Sigmoid colon (tissue), 7 donors: ENCODE results near the gene CRB3. TPM values are rescaled to one million over a fixed set of nuclear protein-coding genes. Genes with fewer than 3 reads are reported as not detected.

Experiments
- DNase-seq: peaks from one replicate; pipeline ENCODE4 v3.0.0-alpha.2; 2019
- H3K27ac ChIP-seq, 4 donors: fragments of 200-600 bp; sonication (generic); one replicate each; pipeline ENCODE4 v1.5.1; 2016 to 2019; ENCODE audit warnings: mild to moderate bottlenecking in 1 of 4
- H3K27me3 ChIP-seq, 3 donors: fragments of 200-600 bp; sonication (generic); one replicate each; pipeline ENCODE4 v1.5.1; 2019; ENCODE audit warnings: mild to moderate bottlenecking in 1 of 3
- H3K36me3 ChIP-seq, 4 donors: fragments of 200-600 bp; sonication (generic); one replicate each; pipeline ENCODE4 v1.5.1; 2016 to 2019
- H3K4me1 ChIP-seq, 4 donors: fragments of 200-600 bp; sonication (generic); one replicate each; pipeline ENCODE4 v1.5.1; 2017 to 2019
- H3K4me3 ChIP-seq, 4 donors: fragments of 200-600 bp; sonication (generic); one replicate each; pipeline ENCODE4 v1.5.1; 2017 to 2019; ENCODE audit warnings: mild to moderate bottlenecking in 2 of 4, moderate library complexity in 1 of 4
- H3K9me3 ChIP-seq, 4 donors: fragments of 200-600 bp in 3 of 4; sonication (generic) in 3 of 4; one replicate each; pipeline versions ENCODE4 v1.5.1 to v1.6.1; 2013 to 2019
- CTCF ChIP-seq, 4 experiments: fragments of 450-650 bp in 3 of 4; fragments of 200-600 bp in 1 of 4; IDR thresholded peaks; one replicate each; pipeline ENCODE4 v1.5.1; 2016 to 2019; ENCODE audit warnings: antibody characterized with exemption in 4 of 4, mild to moderate bottlenecking in 3 of 4, moderate library complexity in 2 of 4
- EP300 ChIP-seq, 4 donors: sonication (generic); formaldehyde crosslinking; IDR thresholded peaks; one replicate each; pipeline ENCODE4 v1.6.1; 2017; ENCODE audit warnings: antibody characterized with exemption in 4 of 4
- POLR2A ChIP-seq, 2 donors: fragments of 450-650 bp; IDR thresholded peaks; one replicate each; pipeline ENCODE4 v1.6.1; 2016; ENCODE audit warnings: antibody characterized with exemption in 2 of 2, mild to moderate bottlenecking in 2 of 2, moderate library complexity in 2 of 2
- POLR2AphosphoS5 ChIP-seq, 4 donors: sonication (generic); formaldehyde crosslinking; IDR thresholded peaks; one replicate each; pipeline ENCODE4 v1.6.1; 2017; ENCODE audit warnings: antibody characterized with exemption in 4 of 4
- WGBS, 2 donors: extraction: QIAGEN DNeasy Blood & Tissue Kit; methylation state at CpG; one replicate each; pipeline ENCODE4 v1.1.7; 2013; 5-methylcytosine and 5-hydroxymethylcytosine counted together
- intact Hi-C: fragments of 100-400 bp; cut with DNase I; formaldehyde crosslinking; loops from one replicate; pipeline ENCODE4 v1.15.1; 2023
- polyA plus RNA-seq, 3 donors: library from polyadenylated mRNA; stranded (reverse); fragments of 200-250 nt; gene quantifications; one replicate each; pipeline ENCODE4 v1.2.3, GENCODE V29; 2013
- total RNA-seq, 4 donors: library from RNA; depleted of rRNA; stranded (reverse); fragments of >200 nt; gene quantifications; one replicate each; pipeline ENCODE4 v1.1.0, GENCODE V29; 2016
- donor health status: healthy with polysubstance abuse.
- donor health status: Bipolar disorder and iron deficiency.
- donor health status: healthy.

The CRB3 gene
- total and polyA plus RNA-seq, 7 donors, result 0.36 to 202 (median 35.9) TPM; not detected in 1

- Histone ChIP-seq H3K4me3 (peak overlapping the region; percentile 70 to 85 (median 78)), H3K36me3 (peaks cover 12 to 37% (median 22%) of the 10 kb centered on the region in 4 donors), H3K27me3 (peaks cover 2 to 12% (median 3%) of the 10 kb centered on the region in 3 donors), H3K4me1 (peaks cover 0 to 24% (median 18%) of the 10 kb centered on the region in 4 donors), H3K9me3 (peaks cover 0 to 11% (median 4%) of the 10 kb centered on the region in 4 donors), H3K27ac (peak overlapping the region; percentile 83 to 93 (median 88))
- DNase-seq, result no peak
- WGBS, 2 donors, result 37 to 53% methylated on average over 16 of the region's 16 CpGs
- intact Hi-C loops, result loop anchor here (2.0 kb wide), 1 partner anchor 88 kb away; no protein-coding TSS in a partner anchor
- TF ChIP-seq POLR2AphosphoS5 (IDR thresholded peaks at IDR 0.05) (peak in 1 of 4 donors; percentile 8), POLR2A (IDR thresholded peaks at IDR 0.05) (no peak)
Measured at GRCh38 chr19:6458695-6459261, 5.3 kb upstream of the CRB3 start.

- 1 to 4% methylated on average over 70 of the region's 70 CpGs for WGBS, 2 donors
- Histone ChIP-seq H3K9me3 (peaks cover 0 to 4% (median 0%) of the 10 kb centered on the region in 4 donors), H3K4me1 (peaks cover 0 to 31% (median 22%) of the 10 kb centered on the region in 4 donors), H3K36me3 (peaks cover 5 to 30% (median 15%) of the 10 kb centered on the region in 4 donors), H3K4me3 (peak within 1 kb of the TSS; percentile 70 to 85 (median 78)), H3K27me3 (peaks cover 9 to 19% (median 10%) of the 10 kb centered on the region in 3 donors), H3K27ac (peak within 1 kb of the TSS; percentile 83 to 93 (median 88))
- peak; percentile 6 to 61 (median 50) for TF ChIP-seq POLR2AphosphoS5 (IDR thresholded peaks at IDR 0.05)
- TF ChIP-seq EP300 (IDR thresholded peaks at IDR 0.05), result no peak
- TF ChIP-seq POLR2A (IDR thresholded peaks at IDR 0.05), result peak in 1 of 2 donors; percentile 20
- peak; percentile 87 for DNase-seq
- intact Hi-C loops, result loop anchor here (2.0 to 5.0 kb wide), 3 partner anchors 73 to 277 kb away; partner anchors contain the start of genes GPR108 and TNFSF9
Measured at GRCh38 chr19:6459262-6460098, 4.6 kb upstream of the CRB3 start, which contains the start of gene SLC25A23. Gene SLC25A23 (minus strand): TSS chr19:6459792. CDS start chr19:6459628, 164 bp downstream.

- Histone ChIP-seq H3K27me3 (peaks cover 10 to 25% (median 18%) of the 10 kb centered on the region in 3 donors), H3K27ac (peak overlapping the region; percentile 83 to 93 (median 88))
- 0 to 1% methylated on average over 57 of the region's 57 CpGs for WGBS, 2 donors
Measured at GRCh38 chr19:6460099-6460884, 3.8 kb upstream of the CRB3 start.

GRCh38 chr19:6465006-6465405, 935 bp downstream of the CRB3 start:
- no peaks in the 10 kb centered on the region for H3K36me3 ChIP-seq
- H3K4me1 ChIP-seq, result peaks cover 0 to 14% (median 6%) of the 10 kb centered on the region in 4 donors
- no peak overlapping the region for H3K27ac ChIP-seq
- TF ChIP-seq POLR2AphosphoS5 (IDR thresholded peaks at IDR 0.05) (no peak), CTCF (IDR thresholded peaks at IDR 0.05) (no peak), POLR2A (IDR thresholded peaks at IDR 0.05) (no peak), EP300 (IDR thresholded peaks at IDR 0.05) (no peak)
- intact Hi-C loops, result no loop called here
- peak overlapping the region in 1 of 4 donors; percentile 16 for H3K4me3 ChIP-seq
- peaks cover 10 to 25% (median 18%) of the 10 kb centered on the region in 3 donors for H3K27me3 ChIP-seq
- 11 to 50% methylated on average over 9 of the region's 9 CpGs for WGBS, 2 donors
- DNase-seq, result no peak
- no peaks in the 10 kb centered on the region for H3K9me3 ChIP-seq

More at GRCh38 chr19:6460099-6460884, 3.8 kb upstream of the CRB3 start:
- peak; percentile 97 for DNase-seq
- peak in 1 of 2 donors; percentile 22 for TF ChIP-seq POLR2A (IDR thresholded peaks at IDR 0.05)
- TF ChIP-seq EP300 (IDR thresholded peaks at IDR 0.05), result no peak
- peak; percentile 45 to 81 (median 72) for TF ChIP-seq CTCF (IDR thresholded peaks at IDR 0.05)
- TF ChIP-seq POLR2AphosphoS5 (IDR thresholded peaks at IDR 0.05), result peak in 2 of 4 donors; percentile 14 to 53
- H3K9me3 ChIP-seq, result no peaks in the 10 kb centered on the region
- H3K36me3 ChIP-seq, result peaks cover 0 to 22% (median 7%) of the 10 kb centered on the region in 4 donors
- H3K4me1 ChIP-seq, result peaks cover 0 to 31% (median 22%) of the 10 kb centered on the region in 4 donors
- intact Hi-C loops, result loop anchor here (2.0 to 5.0 kb wide), 2 partner anchors 72 to 277 kb away; partner anchors contain the start of genes GPR108 and TNFSF9
- peak overlapping the region; percentile 70 to 85 (median 78) for H3K4me3 ChIP-seq

- no peak for DNase-seq
- intact Hi-C loops, result no loop called here
- no peak overlapping the region for H3K4me3 ChIP-seq
- no peak overlapping the region for H3K27ac ChIP-seq
- no peaks in the 10 kb centered on the region for H3K9me3 ChIP-seq
- peaks cover 10 to 25% (median 18%) of the 10 kb centered on the region in 3 donors for H3K27me3 ChIP-seq
- peaks cover 0 to 10% (median 4%) of the 10 kb centered on the region in 4 donors for H3K4me1 ChIP-seq
- no peak for TF ChIP-seq EP300 (IDR thresholded peaks at IDR 0.05)
- TF ChIP-seq POLR2A (IDR thresholded peaks at IDR 0.05), result no peak
- no peak for TF ChIP-seq POLR2AphosphoS5 (IDR thresholded peaks at IDR 0.05)
- H3K36me3 ChIP-seq, result no peaks in the 10 kb centered on the region
- WGBS, 2 donors, result 89 to 93% methylated on average over 8 of the region's 8 CpGs
Measured at GRCh38 chr19:6465663-6466062, 1.6 kb downstream of the CRB3 start.
